Measurements from ENCODE around the gene DMKN. TPM values are rescaled to one million over a fixed set of nuclear protein-coding genes. Genes with fewer than 3 reads are reported as not detected.

DMKN gene
- total and polyA plus RNA-seq, 9 of the 15 experiments (the other 6 are each of a cell fraction or from before 2014, with no cell fraction given) = 0.36 to 0.53 TPM; not detected in 7

DNA sequence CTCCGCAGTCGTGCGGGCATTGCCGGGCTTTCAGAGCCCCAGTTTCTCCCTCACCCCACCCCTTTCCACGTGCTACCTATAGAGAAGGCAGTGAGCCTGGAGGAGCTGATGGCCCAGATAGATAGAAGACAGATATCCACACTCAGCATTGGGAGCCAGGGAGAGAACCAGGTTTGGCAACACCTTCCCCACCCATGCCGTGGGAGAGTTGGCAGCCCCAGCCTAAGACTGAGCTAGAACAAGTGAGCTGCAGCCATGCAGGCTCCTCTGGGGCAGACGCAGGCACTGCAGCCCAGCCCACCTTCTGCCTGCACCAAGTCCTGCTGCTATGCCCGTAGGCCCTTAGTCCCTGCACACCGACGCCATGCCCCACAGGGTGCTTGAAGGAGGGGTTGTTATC, 12.8 kb downstream of the DMKN start:
- in situ Hi-C loops (cut with MboI) = no loop called here
- Histone ChIP-seq H3K79me2 (ENCODE audit: control insufficient read depth, insufficient read depth, low read length) (no peaks in the 10 kb centered on the region), H3K4me1 (replicated peaks in 1 of 2; ENCODE audit: control insufficient read depth in 2 of 2, insufficient read depth in 2 of 2, low read length in 2 of 2) (peaks cover 7 to 25% of the 10 kb centered on the region in 2 experiments; a peak in 4 of 5 replicates), H3K9me1 (ENCODE audit: control insufficient read depth, insufficient read depth, low read length) (no peaks in the 10 kb centered on the region), H3K27ac (ENCODE audit: extremely low read depth, low read depth, low read length) (no peak overlapping the region), H3K4me2 (ENCODE audit: insufficient read depth, low read length) (no peak overlapping the region), H3K36me3 (ENCODE audit: control insufficient read depth, insufficient read depth, low read length) (no peaks in the 10 kb centered on the region), H3K27me3 (ENCODE audit: control insufficient read depth in 2 of 2, insufficient read depth in 2 of 2, low read length in 2 of 2) (peaks cover 28 to 80% of the 10 kb centered on the region in 2 experiments), H3K9ac (ENCODE audit: insufficient read depth in 1 of 2, low read depth in 2 of 2, low read length in 2 of 2) (no peak overlapping the region), H3K9me3 (replicated peaks; ENCODE audit: control insufficient read depth, insufficient read depth, low read depth, low read length) (no peaks in the 10 kb centered on the region), H4K20me1 (replicated peaks; ENCODE audit: control insufficient read depth, insufficient read depth, low read length) (0 out of 2 replicates have a peak, but pooled peaks cover 12% of the 10 kb centered on the region), H3K4me3 (no peak overlapping the region), H2AFZ (ENCODE audit: low read depth, low read length) (no peak overlapping the region)
- DNase-seq (ENCODE audit: extremely low read depth in 1 of 4, low spot score in 3 of 4) (no peak), FAIRE-seq (no peak), ATAC-seq (no peak)
- WGBS (ENCODE audit: insufficient coverage, low coverage, missing lambda C conversion rate) = 29% methylated on average over 10 of the region's 10 CpGs
- no TSS peak for BruUV-seq (replicated peaks)
- intact Hi-C loops (cut with micrococcal nuclease) = no loop called here
- TF ChIP-seq, protein P1, sequence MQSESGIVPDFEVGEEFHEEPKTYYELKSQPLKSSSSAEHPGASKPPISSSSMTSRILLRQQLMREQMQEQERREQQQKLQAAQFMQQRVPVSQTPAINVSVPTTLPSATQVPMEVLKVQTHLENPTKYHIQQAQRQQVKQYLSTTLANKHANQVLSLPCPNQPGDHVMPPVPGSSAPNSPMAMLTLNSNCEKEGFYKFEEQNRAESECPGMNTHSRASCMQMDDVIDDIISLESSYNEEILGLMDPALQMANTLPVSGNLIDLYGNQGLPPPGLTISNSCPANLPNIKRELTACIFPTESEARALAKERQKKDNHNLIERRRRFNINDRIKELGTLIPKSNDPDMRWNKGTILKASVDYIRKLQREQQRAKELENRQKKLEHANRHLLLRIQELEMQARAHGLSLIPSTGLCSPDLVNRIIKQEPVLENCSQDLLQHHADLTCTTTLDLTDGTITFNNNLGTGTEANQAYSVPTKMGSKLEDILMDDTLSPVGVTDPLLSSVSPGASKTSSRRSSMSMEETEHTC (IDR thresholded peaks at IDR 0.05) = no peak
- TF ChIP-seq, protein P2, sequence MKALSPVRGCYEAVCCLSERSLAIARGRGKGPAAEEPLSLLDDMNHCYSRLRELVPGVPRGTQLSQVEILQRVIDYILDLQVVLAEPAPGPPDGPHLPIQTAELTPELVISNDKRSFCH (CRISPR knock-in tag; IDR thresholded peaks at IDR 0.05) = no peak
- TF ChIP-seq, protein P2 (tag; IDR thresholded peaks at IDR 0.05) = no peak
- no peak for TF ChIP-seq U2AF1 (optimal IDR thresholded peaks at IDR 0.05; ENCODE audit: low read depth, low read length)
- TF ChIP-seq STAT5B (CRISPR knock-in tag; IDR thresholded peaks at IDR 0.05) = no peak
- TF ChIP-seq RFX1 (IDR thresholded peaks at IDR 0.05) = no peak
- TF ChIP-seq ZNF232 (CRISPR knock-in tag; IDR thresholded peaks at IDR 0.05) = no peak
- TF ChIP-seq SP1 (CRISPR knock-in tag; IDR thresholded peaks at IDR 0.05) = no peak
- no peak for TF ChIP-seq PHF20 (IDR thresholded peaks at IDR 0.05; ENCODE audit: partially characterized antibody)
- no peak for TF ChIP-seq CEBPB (tag; IDR thresholded peaks at IDR 0.05)
- TF ChIP-seq RBFOX2 (IDR thresholded peaks at IDR 0.05; ENCODE audit: low read depth, low read length) = no peak
- TF ChIP-seq BRF1 (IDR thresholded peaks at IDR 0.05; ENCODE audit: borderline replicate concordance, extremely low read depth, insufficient read length) = no peak
- TF ChIP-seq ZNF551 (CRISPR knock-in tag; IDR thresholded peaks at IDR 0.05) = no peak
- TF ChIP-seq, protein P3, sequence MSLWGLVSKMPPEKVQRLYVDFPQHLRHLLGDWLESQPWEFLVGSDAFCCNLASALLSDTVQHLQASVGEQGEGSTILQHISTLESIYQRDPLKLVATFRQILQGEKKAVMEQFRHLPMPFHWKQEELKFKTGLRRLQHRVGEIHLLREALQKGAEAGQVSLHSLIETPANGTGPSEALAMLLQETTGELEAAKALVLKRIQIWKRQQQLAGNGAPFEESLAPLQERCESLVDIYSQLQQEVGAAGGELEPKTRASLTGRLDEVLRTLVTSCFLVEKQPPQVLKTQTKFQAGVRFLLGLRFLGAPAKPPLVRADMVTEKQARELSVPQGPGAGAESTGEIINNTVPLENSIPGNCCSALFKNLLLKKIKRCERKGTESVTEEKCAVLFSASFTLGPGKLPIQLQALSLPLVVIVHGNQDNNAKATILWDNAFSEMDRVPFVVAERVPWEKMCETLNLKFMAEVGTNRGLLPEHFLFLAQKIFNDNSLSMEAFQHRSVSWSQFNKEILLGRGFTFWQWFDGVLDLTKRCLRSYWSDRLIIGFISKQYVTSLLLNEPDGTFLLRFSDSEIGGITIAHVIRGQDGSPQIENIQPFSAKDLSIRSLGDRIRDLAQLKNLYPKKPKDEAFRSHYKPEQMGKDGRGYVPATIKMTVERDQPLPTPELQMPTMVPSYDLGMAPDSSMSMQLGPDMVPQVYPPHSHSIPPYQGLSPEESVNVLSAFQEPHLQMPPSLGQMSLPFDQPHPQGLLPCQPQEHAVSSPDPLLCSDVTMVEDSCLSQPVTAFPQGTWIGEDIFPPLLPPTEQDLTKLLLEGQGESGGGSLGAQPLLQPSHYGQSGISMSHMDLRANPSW (CRISPR knock-in tag; IDR thresholded peaks at IDR 0.05) = no peak
- no peak for TF ChIP-seq NR2C2 (CRISPR knock-in tag; IDR thresholded peaks at IDR 0.05)
- TF ChIP-seq NR2C2 (tag; IDR thresholded peaks at IDR 0.05) = no peak
- TF ChIP-seq, protein P4, sequence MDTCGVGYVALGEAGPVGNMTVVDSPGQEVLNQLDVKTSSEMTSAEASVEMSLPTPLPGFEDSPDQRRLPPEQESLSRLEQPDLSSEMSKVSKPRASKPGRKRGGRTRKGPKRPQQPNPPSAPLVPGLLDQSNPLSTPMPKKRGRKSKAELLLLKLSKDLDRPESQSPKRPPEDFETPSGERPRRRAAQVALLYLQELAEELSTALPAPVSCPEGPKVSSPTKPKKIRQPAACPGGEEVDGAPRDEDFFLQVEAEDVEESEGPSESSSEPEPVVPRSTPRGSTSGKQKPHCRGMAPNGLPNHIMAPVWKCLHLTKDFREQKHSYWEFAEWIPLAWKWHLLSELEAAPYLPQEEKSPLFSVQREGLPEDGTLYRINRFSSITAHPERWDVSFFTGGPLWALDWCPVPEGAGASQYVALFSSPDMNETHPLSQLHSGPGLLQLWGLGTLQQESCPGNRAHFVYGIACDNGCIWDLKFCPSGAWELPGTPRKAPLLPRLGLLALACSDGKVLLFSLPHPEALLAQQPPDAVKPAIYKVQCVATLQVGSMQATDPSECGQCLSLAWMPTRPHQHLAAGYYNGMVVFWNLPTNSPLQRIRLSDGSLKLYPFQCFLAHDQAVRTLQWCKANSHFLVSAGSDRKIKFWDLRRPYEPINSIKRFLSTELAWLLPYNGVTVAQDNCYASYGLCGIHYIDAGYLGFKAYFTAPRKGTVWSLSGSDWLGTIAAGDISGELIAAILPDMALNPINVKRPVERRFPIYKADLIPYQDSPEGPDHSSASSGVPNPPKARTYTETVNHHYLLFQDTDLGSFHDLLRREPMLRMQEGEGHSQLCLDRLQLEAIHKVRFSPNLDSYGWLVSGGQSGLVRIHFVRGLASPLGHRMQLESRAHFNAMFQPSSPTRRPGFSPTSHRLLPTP (IDR thresholded peaks at IDR 0.05; ENCODE audit: borderline replicate concordance, extremely low read depth, insufficient read length) = no peak
- ChIA-PET CTCF (ENCODE audit: low intra/inter-chr PET ratio) (no interaction called here), POLR2A (no interaction called here)
